ENCODE results near the gene CARMIL1.
A peak's percentile ranks its signal among the peaks of the same experiment; 100 is the strongest.
"Not testable (repeated sequence)": the region's sequence is repeated elsewhere in the genome, so short reads cannot be mapped to it uniquely, and the experiment has no call there.

The CARMIL1 gene

DNA sequence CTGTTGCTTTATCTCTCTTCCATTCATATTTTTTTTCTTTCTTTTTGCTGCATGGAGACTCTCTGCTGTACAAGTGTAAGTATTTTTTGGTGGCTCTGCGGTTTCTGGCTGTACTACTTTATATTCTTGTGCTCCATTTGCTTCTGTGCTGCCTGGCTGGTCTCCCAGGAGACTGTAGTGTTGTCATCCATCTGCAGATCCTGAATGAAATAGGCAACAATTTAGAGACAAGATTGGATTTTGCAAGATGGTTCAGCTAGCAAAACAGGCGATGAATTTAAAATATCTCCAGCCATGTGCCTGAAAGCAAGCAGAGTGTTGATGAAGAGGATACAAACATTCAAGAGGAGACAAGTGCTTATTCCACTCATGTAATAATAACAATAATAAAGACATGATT is 297.7 kb downstream of the CARMIL1 start:
- peak; percentile 13 for DNase-seq (ENCODE audit: low spot score)

DNA sequence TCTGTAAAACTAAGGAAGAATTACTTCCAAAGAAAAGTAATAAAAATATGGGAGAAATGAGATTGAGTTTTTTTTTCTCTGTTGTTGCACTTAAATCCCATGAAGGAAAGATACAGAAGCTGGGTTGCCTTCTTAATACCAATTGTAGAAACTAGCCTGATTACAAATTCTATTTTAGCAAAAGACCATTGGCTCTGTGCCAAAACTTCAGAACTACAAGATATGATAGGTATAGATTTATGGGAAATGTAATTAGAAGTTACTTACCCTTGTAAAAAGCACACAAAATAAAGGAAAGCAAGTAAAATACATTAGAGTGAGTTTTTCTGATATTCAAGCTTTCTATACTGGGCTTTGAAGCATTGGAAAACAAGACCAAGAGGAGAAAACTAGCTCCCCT is 299.4 kb downstream of the CARMIL1 start:
- no peak for DNase-seq (ENCODE audit: low spot score)

DNA sequence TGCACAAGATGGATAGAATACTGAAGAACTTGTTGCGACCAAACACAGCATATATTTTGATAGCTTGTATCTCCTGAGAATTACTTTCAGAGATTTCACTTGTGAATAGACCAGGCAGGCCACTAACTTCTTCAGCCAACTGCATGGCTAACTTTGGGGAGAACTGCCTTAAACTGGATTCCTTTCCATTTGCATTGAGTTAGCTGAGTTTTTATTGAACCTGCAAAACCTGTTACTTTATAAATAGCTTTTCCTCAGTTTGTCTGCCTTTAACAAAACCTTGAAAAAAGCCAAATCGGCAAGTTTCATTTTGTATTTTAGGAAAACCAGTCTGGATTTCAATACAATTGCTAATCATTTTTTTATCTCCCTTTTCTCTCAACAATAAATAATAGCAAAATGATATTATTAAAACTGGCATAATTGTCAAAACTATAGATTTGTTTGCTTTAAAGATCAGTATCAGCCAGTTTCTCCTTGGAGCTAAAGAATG is 300.3 kb downstream of the CARMIL1 start:
- DNase-seq (ENCODE audit: low spot score): no peak

DNA sequence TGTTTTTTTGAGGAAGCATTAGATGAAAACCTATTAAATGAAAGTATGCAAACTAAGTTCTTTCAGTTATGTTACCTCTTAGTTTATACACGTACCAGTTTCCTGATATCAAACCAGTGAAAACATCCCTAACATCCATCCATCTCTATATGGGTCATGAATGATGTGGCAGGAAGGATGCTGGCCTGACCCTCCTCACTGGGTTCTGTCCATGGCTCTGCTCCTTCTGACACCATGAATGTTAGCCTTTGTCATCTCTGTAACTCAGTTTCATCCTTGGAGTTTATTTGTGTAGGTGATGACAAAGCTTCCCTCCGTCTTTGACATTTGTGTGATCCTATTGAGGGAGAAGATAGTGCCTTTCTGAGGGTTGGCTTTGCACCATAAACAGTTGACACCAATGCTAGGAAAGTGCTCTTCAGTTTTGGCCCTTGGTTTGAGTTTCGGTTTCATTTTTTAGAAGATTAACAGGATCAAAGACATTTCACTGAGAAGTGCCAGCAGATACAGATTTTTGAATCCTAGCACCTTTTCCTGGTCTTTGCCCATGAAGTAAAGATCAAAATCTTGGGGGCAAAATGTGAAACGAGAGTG is 300.8 kb downstream of the CARMIL1 start:
- DNase-seq (ENCODE audit: low spot score): no peak

DNA sequence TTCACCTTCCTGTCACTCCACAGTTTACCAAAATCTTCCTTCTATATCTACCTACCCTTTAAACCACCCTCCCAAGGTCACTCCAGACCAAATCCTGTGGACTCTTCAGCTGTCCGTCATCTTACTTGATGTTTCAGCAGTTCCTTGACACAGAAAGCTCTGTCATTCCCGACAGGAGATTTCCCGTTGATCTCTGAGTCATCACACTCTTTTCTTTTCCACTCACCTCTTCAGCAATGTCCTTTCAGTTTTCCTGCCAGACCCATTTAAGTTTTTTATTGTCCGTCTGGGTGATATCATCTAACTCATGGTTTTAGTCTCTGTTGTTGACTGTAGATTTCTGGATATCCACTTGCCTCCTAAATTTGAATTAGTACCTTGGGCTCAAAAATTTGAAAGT is 302.9 kb downstream of the CARMIL1 start:
- DNase-seq (ENCODE audit: low spot score): no peak

DNA sequence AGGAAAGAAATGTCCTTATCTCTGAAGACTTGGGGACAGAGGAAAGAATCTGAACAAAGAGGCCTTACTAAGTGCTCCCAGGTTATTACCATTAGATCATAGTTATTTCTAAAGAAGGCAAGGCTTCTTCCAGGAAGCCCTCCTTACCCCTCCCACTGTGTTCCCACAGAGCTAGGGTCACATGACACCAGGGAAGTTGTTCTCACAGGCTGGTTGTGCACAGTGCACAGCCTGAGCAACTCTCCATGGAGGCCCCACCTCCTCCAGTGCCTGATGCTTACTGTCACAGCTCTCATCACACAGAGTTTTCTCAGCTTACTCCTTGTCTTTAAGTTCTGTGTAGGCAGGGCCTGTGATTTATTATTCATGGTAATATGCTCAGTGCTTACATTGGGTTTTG is 303.9 kb downstream of the CARMIL1 start:
- DNase-seq (ENCODE audit: low spot score): no peak

DNA sequence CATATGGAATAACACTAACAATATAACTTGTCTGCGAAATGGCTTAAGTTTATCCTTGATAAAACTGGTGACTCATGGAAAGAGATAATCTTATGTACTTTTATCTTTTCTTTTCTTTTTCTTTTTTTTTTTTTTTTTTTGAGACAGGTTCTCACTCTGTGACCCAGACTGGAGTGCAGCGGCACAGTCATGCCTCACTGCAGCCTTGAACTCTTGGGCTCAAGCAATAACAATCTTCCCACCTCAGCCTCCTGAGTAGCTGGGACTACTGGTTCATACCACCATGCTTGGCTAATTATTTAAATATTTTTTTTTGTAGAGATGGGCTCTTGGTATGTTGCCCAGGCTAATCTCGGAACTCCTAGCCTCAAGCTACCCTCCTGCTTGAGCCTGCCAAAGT is 304.7 kb downstream of the CARMIL1 start:
- DNase-seq (ENCODE audit: low spot score): no peak

DNA sequence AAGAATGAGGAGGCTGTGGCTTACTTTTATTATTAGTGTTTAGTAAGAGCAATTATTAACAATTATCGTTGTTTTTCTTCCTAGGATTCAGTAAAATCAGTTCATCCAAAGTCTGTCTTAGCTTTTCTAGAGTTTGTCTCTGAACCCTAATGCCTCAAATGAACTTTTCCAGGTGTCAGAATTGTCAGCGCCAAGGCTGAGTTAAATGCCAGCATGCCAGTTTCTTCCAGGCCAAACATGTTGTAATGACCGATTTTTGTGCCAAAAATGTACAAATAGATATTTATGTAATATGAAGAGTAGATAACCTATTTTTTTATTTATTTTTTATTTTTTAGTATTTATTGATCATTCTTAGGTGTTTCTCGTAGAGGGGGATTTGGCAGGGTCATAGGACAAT is 306.1 kb downstream of the CARMIL1 start:
- DNase-seq (ENCODE audit: low spot score): no peak

DNA sequence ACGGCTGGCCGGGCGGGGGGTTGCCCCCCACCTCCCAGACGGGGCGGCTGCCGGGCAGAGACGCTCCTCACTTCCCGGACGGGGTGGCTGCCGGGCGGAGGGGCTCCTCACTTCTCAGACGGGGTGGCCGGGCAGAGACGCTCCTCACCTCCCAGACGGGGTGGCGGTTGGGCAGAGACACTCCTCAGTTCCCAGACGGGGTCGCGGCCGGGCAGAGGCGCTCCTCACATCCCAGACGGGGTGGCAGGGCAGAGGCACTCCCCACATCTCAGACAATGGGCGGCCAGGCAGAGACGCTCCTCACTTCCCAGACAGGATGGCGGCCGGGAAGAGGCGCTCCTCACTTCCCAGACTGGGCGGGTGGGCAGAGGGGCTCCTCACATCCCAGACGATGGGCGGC is 306.9 kb downstream of the CARMIL1 start:
- not testable (repeated sequence) for DNase-seq (ENCODE audit: low spot score)

DNA sequence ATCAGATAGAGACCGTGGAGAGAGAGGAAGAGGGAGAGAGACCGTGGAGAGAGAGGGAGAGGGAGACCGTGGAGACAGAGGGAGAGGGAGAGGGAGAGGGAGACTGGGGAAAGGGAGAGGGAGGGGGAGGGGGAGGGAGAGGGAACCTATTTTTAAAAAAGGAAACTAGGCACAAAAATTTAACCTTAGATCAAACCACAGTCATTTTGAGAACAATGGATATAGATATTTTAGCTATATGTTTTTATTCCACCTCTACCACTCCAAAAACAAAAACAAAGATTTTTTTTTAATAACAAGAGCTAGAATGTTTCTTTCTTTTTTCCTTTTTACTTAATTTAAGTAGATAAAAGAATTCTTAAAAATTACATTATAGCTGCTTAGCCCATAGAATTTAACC is 307.8 kb downstream of the CARMIL1 start:
- no peak for DNase-seq (ENCODE audit: low spot score)

DNA sequence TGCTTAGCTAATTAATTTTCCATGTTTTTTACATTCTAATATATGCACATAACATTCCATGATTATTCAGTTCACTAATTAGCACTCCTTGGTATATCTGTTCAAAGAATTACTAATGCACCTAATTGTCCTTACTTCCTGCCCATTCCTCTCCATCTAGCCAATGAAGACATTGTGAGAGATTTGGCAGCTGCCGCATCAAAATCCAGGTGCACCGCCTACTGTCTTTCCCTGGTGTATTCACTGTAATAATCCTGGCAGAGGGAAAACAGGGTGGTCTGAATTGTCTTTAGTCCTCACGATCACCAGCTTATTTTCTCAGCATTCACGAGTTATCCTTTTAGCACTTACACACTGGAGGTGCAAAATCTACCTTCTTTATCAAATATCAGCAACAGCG is 311.8 kb downstream of the CARMIL1 start:
- no peak for DNase-seq (ENCODE audit: low spot score)

DNA sequence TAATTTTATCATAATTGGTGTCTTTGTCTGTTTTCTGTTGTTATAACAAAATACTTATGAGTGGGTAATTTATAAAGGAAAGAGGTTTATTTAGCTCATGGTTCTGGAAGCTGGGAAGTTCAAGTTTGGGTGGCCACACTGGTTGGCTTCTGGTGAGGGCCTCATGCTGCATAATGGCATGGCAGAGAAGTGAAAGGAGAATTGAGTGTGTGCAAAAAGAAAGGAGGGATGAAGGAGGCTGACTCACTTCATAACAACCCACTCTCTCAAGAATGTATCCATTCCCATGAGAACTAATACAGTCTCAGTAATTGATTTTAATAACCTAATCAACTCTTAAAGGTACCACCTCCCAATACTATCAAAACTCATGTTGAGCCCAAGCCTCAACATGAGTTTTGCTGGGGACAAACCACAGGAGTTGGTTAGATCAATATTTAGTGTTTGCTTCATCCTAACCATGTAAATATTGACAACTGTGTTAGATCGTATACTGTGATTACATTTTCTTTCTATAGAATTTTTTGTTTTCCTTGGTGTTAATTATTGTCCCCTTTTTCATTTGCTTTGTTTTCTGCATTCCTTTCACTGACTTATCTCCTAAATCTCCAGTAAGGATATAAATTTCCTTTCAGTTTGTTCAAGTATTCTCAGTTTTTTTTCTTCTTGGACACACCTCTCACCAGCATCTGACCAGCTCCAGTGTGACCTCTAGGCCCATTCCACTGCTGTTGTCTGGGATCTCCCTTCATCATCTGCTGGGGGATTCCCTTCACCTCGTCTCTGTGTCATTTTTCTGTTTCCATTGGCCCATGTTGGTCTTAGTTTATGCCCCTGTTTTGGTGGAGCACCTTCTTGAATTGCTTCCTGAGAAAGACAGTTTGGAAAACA is 318.0 kb downstream of the CARMIL1 start:
- no peak for DNase-seq (ENCODE audit: low spot score)

DNA sequence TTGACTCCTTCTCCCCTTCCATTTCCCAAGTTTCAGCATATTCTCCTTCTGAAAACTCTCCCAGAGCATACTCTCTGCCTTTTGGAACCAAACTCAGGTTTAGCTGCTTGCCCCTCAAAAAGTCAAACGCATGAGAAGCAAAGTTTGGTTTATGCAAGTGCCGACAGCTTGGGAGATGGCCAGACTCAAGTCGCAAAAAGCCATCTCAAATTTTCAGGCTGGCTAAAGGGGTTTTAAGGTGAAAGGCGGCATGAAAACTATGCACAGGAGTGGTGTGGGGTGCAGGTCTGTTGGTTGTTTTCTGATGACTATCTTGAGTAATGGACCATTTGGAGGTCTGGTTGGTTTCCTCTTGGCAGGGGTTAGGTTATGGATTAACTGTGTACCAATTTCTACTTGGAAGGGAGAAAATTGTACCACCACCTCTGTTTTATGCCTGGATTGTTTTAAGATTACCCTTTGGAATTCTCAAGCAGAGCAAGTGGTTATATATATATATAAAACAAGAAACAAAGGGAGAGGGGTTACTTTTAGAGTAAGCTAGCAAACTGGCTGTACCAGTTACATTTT is 320.4 kb downstream of the CARMIL1 start:
- DNase-seq (ENCODE audit: low spot score): no peak

DNA sequence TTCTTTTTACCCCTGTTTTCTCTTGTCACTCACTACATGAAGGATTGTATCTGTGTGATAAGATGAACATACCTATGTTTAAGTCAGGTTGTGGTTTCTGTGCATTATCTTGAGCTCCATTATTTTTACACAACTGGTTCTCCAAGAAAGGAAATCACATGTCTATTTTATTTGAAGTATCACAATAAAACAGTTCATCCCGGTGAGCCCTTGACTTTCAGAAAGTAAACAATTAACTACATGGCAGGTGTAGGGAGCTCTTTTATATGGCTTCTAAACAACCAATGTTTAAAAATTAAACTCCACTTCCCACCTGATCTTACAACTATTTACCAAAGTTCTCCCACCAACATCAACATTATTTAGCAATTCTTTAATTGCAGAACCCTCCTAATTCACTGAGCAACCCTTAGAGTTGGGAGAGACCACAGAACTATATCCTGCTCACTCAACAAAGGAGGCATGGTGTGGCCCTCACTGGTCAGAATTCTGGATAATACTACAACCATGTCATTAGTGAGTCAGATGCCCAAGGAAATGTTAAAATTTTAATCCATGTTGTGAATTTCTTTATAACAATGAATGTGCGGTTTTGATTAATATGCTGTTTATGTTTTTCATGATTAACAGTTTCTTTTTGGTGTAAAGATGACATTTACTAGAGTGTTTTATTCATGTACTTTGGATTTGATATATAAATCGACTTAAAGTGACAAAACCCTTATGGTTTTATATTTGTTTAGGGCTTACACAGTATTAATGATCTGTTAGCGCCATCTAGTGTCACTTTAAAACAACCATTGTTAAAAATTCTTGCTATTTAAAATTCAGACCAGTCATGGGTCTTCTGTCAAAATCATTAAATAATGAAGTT is 322.9 kb downstream of the CARMIL1 start:
- DNase-seq (ENCODE audit: low spot score): peak; percentile 35

DNA sequence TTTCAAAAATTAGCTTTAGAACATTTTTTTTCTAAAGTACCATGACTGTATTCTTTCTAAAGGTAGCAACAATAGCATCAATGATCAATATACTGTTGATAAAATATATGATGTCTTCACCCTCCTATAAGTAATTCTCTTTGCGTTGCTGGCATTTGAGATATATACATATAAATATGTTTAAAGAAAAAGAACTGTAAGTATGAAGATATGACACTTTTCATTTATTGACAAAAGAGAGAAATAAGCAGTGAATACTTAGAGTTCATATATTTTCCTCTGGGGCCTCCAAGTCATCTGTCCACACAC is 323.5 kb downstream of the CARMIL1 start:
- DNase-seq (ENCODE audit: low spot score): no peak

DNA sequence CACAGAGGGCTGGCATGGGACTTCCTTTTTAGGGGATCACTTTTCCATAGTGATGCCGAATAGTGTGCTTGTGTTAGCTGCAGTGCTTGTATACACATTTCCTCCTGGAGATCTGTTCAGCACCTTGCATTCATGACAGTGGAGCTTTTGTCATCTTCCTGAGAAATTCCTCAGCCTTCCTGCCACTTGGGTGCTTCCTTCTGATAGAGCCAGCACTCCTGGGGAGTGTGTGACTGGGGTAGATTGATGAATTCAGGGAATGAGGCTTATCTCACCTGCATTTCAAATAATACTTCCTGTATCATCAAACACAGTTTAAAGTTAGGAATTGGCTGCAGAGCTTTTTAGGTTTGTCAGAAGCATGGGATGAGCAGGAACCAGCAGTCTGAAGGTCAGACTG is 324.1 kb downstream of the CARMIL1 start:
- no peak for DNase-seq (ENCODE audit: low spot score)

DNA sequence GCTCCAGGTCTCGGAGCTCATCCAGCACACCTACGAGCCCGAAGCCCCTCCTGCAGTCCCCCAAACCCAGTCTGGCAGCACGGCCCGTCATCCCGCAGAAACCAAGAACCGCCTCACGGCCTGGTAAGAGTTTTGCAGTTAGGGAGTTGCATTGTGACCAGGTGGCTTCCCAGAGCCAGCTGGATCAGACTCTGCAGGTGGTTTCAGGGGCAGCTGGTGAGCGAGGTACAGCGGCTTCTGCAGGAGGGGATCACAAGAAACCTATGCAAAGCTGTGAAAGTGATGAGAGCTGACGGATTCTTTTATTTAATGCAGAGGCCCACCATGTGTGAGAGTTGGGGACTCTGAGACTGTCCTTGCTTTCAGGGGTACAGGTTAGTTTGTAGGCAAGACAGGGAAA is 327.0 kb downstream of the CARMIL1 start:
- no peak for DNase-seq (ENCODE audit: low spot score)

DNA sequence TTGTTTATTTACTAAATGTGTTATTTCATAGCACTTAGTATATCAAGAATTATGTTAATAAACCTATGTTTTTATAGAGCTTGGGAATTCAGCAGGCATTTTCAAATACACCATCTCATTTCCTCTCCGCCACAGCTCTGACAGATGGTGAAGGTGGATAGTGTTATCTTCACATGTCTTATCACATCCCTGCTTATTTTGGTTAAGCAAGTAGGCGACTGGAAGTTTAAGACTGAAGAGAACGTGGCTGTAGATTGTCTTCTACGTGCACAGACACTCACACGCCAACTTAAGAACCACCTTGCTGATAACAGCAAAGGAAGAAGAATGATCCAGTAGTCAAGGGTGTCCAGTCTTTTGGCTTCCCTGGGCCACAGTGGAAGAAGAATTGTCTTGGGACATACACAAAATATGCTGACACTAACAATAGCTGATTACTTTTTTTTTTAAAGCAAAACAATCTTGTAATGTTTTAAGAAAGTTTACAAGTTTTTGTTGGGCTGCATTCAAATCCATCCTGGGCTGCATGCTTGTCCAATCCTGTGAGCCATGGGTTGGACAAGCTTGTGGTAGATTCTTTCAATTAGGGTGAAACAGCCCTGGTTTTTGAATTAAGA is 329.5 kb downstream of the CARMIL1 start:
- no peak for DNase-seq (ENCODE audit: low spot score)

DNA sequence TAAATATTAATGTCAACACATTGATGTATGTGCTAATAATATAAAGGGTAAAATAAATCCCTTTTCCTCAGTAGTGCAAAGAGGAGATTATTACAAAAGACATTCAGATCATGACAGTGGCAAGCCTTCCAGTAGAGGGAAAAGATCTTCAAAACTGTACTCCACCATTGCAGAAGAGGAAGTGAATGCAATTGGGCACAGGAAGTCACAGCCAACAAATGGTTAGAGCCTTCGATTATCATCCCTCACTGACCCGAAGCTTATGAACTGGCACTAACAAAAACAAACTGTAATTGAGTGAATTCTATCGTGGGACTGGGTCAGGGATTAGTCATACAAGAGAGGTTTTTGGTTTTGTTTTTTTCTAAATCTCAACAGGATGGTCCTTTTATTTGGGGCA is 333.5 kb downstream of the CARMIL1 start:
- no peak for DNase-seq (ENCODE audit: low spot score)

DNA sequence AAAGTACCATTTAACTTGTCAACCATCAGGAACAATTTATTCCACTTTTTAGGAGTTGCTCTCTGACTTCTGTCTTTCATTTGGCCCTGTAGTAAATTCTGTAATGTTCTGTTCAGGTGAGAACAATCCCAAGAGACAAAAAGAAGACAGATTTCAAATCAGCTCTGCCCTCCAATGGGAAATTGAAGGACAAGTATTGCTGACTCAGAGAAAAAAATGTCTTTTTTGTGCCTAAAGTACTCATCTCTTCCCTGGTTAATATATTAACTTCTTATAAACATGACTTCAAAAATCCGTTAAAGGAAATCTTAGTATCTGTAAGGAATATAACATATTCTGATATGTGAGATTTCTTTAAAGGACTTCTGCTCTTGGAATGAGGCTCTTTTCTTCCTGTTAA is 334.2 kb downstream of the CARMIL1 start:
- no peak for DNase-seq (ENCODE audit: low spot score)

DNA sequence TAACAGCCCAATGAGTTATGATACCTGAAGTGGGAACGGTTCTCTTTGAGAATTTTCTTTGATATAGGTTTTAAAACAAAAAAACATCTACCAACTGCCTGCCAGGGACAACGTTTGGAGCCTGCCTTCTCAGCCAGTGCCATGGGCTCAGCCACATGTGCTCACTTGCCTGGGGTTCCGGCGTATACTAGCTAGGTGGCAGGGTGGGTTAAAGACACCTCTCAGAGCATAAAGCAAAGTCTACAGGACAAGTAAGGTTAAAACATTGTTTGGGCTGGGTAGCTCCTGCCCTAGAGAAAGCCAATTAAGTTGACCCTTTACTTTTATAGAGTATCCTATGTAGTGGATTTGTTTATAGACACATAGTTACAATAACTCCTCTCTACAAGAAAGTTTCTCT is 334.9 kb downstream of the CARMIL1 start:
- DNase-seq (ENCODE audit: low spot score): no peak

DNA sequence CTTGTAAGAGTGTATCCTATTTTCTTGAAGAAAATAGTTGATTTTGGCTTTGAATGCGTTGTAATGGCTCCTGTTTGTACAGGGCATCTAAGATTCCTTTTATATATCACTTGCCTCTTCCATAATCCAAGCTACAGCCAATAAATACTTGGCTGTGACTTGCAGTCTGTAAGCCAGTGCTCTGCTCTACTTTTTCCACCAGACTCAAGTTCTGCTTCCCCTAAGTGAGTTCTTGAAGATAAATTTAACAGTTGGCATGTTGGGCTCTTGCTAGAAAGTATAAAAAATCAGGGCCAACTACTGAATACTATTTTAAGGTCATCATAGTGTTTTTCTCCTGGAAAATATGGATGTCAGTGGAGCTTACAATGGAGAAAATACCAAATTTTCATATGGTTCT is 336.3 kb downstream of the CARMIL1 start:
- no peak for DNase-seq (ENCODE audit: low spot score)
